Measurements from ENCODE around the gene CNTF. TPM values are rescaled to one million over a fixed set of nuclear protein-coding genes. Genes with fewer than 3 reads are reported as not detected.

Gene CNTF
- total and polyA plus RNA-seq, 2 of the 4 experiments (the other 2 are of a cell fraction), result 1.2 to 2.3 TPM

- POLR2A ChIA-PET (ENCODE audit: unreplicated experiment), result no interaction called here
- no peak for ATAC-seq (ENCODE audit: low read depth)
- CTCF ChIA-PET, result no interaction called here
Measured at GRCh38 chr11:58658623-58659022, 36.2 kb downstream of the CNTF start.

More at GRCh38 chr11:58658623-58659022, 36.2 kb downstream of the CNTF start:
- no peak overlapping the region for H3K4me2 ChIP-seq (ENCODE audit: low read depth, low read length)
- BruUV-seq (replicated peaks), result no TSS peak
- H3K9ac ChIP-seq (ENCODE audit: low read depth, low read length), result no peak overlapping the region
- no peaks in the 10 kb centered on the region for H3K36me3 ChIP-seq (ENCODE audit: control insufficient read depth, insufficient read depth, low read length)
- H4K8ac ChIP-seq (ENCODE audit: low read depth in 2 of 2, low read length in 2 of 2), result no peak overlapping the region
- no peak overlapping the region for H3K4ac ChIP-seq (ENCODE audit: low read depth, low read length)
- H3K27me3 ChIP-seq (ENCODE audit: control insufficient read depth, insufficient read depth, low read length), result peaks cover 1% of the 10 kb centered on the region; the same call in 1 of the 2 replicates
- H4K20me1 ChIP-seq (ENCODE audit: insufficient read depth, low read length), result no peaks in the 10 kb centered on the region
- H2BK5ac ChIP-seq (ENCODE audit: low read depth, low read length, poor library complexity, severe bottlenecking), result no peak overlapping the region
- no peak overlapping the region for H3K18ac ChIP-seq (ENCODE audit: low read depth, low read length)
- H2BK15ac ChIP-seq (ENCODE audit: low read depth, low read length), result no peak overlapping the region
- H3K23ac ChIP-seq (ENCODE audit: low read depth, low read length), result no peak overlapping the region
- no peak for TF ChIP-seq CTCF (conservative IDR thresholded peaks at IDR 0.05; ENCODE audit: low read depth, low read length)
- no peak for TF ChIP-seq CHD1 (IDR thresholded peaks at IDR 0.05; ENCODE audit: low read depth, low read length)
- TF ChIP-seq RFX5 (IDR thresholded peaks at IDR 0.05; ENCODE audit: low read depth, low read length), result no peak
- TF ChIP-seq POLR2A (IDR thresholded peaks at IDR 0.05; ENCODE audit: low read depth, low read length), result no peak
- no peak for TF ChIP-seq FOS (IDR thresholded peaks at IDR 0.05; ENCODE audit: low read depth, low read length)
- no peak for TF ChIP-seq NFE2L2 (IDR thresholded peaks at IDR 0.05; ENCODE audit: low read depth, low read length)
- TF ChIP-seq MXI1 (IDR thresholded peaks at IDR 0.05; ENCODE audit: borderline replicate concordance, low read depth, low read length), result no peak
- no peak for TF ChIP-seq RAD21 (IDR thresholded peaks at IDR 0.05; ENCODE audit: low read length)
- no peak for TF ChIP-seq CEBPB (IDR thresholded peaks at IDR 0.05; ENCODE audit: low read depth, low read length)
- no peak for TF ChIP-seq MAZ (IDR thresholded peaks at IDR 0.05; ENCODE audit: borderline replicate concordance, low read depth, low read length)
- TF ChIP-seq USF2 (IDR thresholded peaks at IDR 0.05; ENCODE audit: low read depth, low read length), result no peak
- no peak for TF ChIP-seq MAFK (IDR thresholded peaks at IDR 0.05; ENCODE audit: low read depth, low read length)
- TF ChIP-seq ELK1 (IDR thresholded peaks at IDR 0.05; ENCODE audit: borderline replicate concordance, low read depth, low read length), result no peak
- no peak for TF ChIP-seq SMC3 (IDR thresholded peaks at IDR 0.05; ENCODE audit: low read depth, low read length)
- no peak for TF ChIP-seq BHLHE40 (IDR thresholded peaks at IDR 0.05; ENCODE audit: low read depth, low read length)
- no peak overlapping the region for H2AFZ ChIP-seq (replicated peaks; ENCODE audit: low read length, poor library complexity)
- peaks cover 2% of the 10 kb centered on the region; the same call in 1 of the 2 replicates for H3K4me1 ChIP-seq (ENCODE audit: control insufficient read depth, insufficient read depth, low read length)
- no peak for DNase-seq
- no peaks in the 10 kb centered on the region for H3K79me1 ChIP-seq (ENCODE audit: low read depth in 1 of 2, low read length in 2 of 2)
- H2AK5ac ChIP-seq (ENCODE audit: low read depth, low read length), result no peak overlapping the region
- no peak overlapping the region for H4K5ac ChIP-seq (ENCODE audit: low read depth, low read length)
- no peak overlapping the region for H2AK9ac ChIP-seq (replicated peaks; ENCODE audit: low read depth, low read length, poor library complexity)
- dilution Hi-C loops (cut with HindIII; ENCODE audit: low sequenced_read_pairs, unreplicated experiment), result no loop called here
- no peak overlapping the region for H4K91ac ChIP-seq (ENCODE audit: insufficient read depth, low read depth, low read length)
- no CpG with 5 or more reads among the region's 3 CpGs for WGBS, 2 experiments (ENCODE audit: extremely low coverage in 2 of 2, insufficient read length in 1 of 2)
- intact Hi-C loops (cut with micrococcal nuclease), result no loop called here
- H3K9me3 ChIP-seq (ENCODE audit: control insufficient read depth, insufficient read depth, low read length), result no peaks in the 10 kb centered on the region
- H3K56ac ChIP-seq (ENCODE audit: extremely low read depth, insufficient read depth, low read length), result no peak overlapping the region
- H2BK120ac ChIP-seq (ENCODE audit: low read depth, low read length), result no peak overlapping the region
- no peak overlapping the region for H3K4me3 ChIP-seq (ENCODE audit: insufficient read depth, low read depth, low read length)
- H3K9me1 ChIP-seq (ENCODE audit: insufficient read depth, low read length), result no peaks in the 10 kb centered on the region
- H3K14ac ChIP-seq (replicated peaks; ENCODE audit: low read depth, low read length), result no peak overlapping the region
- in situ Hi-C loops (cut with MboI; ENCODE audit: low sequenced_read_pairs), result no loop called here
- H2BK20ac ChIP-seq (ENCODE audit: low read depth, low read length), result no peak overlapping the region
- no peak overlapping the region for H3K27ac ChIP-seq (ENCODE audit: insufficient read depth, low read length)
